Retinal pigment epithelial cell (primary cell): ENCODE results near the gene RIBC1.

Experiments used
- DNase-seq: peaks from one replicate; pipeline ENCODE4 v3.0.0-alpha.2; 2010; ENCODE audit warnings: low read depth
- H3K4me3 ChIP-seq: 2 replicates; pipeline ENCODE4 v1.5.1; 2011; ENCODE audit warnings: mild to moderate bottlenecking, low read length, control low read depth, moderate library complexity
- CTCF ChIP-seq: conservative IDR thresholded peaks from 2 replicates; pipeline ENCODE4 v1.5.1; 2011; ENCODE audit warnings: low read depth, low read length, control low read depth, inconsistent platforms

RIBC1 gene

GRCh38 chrX:53441531-53442321, 19.1 kb downstream of the RIBC1 start:
- H3K4me3 ChIP-seq: peak overlapping the region; percentile 49
- no peak for DNase-seq
- TF ChIP-seq CTCF: no peak

GRCh38 chrX:53442322-53442631, 19.6 kb downstream of the RIBC1 start:
- no peak for DNase-seq
- TF ChIP-seq CTCF: no peak
- H3K4me3 ChIP-seq: no peak overlapping the region

- no peak for DNase-seq
- TF ChIP-seq CTCF: peak; percentile 76
- no peak overlapping the region for H3K4me3 ChIP-seq
Observed at GRCh38 chrX:53445977-53446376, 23.3 kb downstream of the RIBC1 start.

GRCh38 chrX:53447441-53447840, 24.8 kb downstream of the RIBC1 start:
- H3K4me3 ChIP-seq: no peak overlapping the region
- TF ChIP-seq CTCF: no peak
- no peak for DNase-seq

- no peak for TF ChIP-seq CTCF
- DNase-seq: no peak
- H3K4me3 ChIP-seq: no peak overlapping the region
Observed at GRCh38 chrX:53449632-53450031, 27.0 kb downstream of the RIBC1 start.

GRCh38 chrX:53452812-53453211, 30.1 kb downstream of the RIBC1 start:
- no peak overlapping the region for H3K4me3 ChIP-seq
- TF ChIP-seq CTCF: no peak
- DNase-seq: no peak

GRCh38 chrX:53456254-53456653, 33.6 kb downstream of the RIBC1 start:
- DNase-seq: no peak
- H3K4me3 ChIP-seq: no peak overlapping the region
- no peak for TF ChIP-seq CTCF
